GM18951 (cell line): Measurements from ENCODE around the gene KANSL2.

Experiments used
- POLR2A ChIP-seq: IDR thresholded peaks from 4 replicates; pipeline ENCODE4 v1.6.1; 2011; ENCODE audit warnings: mild to moderate bottlenecking; ENCODE audit not compliant: insufficient read length, insufficient read depth; ENCODE audit errors: extremely low read depth
- in situ Hi-C: fragments of 300-500 bp; cut with MboI; formaldehyde crosslinking; loops from one replicate; pipeline ENCODE4 v1.12.0; 2022; ENCODE audit warnings: low sequenced_read_pairs, mixed read lengths, inconsistent platforms; ENCODE audit not compliant: unreplicated experiment

Gene KANSL2

DNA sequence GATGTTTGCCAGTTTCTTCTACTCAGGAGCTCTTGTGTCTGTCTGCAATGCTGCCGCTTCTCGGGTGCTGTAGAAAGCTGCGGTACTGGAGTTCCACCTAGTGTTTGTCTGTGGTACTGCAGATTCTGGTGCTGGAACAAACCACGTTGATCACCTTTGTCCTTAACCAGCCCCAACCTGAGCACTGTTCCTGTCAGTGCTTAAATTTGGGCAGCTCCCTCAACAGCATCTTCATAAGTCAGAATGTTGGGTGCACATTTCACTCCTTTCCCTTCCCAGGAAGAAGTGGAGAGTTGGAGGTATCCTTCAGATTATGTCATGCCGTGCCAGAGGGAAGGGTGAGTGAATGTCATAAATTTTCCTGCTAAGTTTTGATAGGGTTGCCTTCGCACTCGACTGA, 63.5 kb downstream of the KANSL2 start:
- in situ Hi-C loops: loop anchor here (5.0 kb wide), 1 partner anchor 76 kb away; no protein-coding TSS in a partner anchor
- no peak for TF ChIP-seq POLR2A

DNA sequence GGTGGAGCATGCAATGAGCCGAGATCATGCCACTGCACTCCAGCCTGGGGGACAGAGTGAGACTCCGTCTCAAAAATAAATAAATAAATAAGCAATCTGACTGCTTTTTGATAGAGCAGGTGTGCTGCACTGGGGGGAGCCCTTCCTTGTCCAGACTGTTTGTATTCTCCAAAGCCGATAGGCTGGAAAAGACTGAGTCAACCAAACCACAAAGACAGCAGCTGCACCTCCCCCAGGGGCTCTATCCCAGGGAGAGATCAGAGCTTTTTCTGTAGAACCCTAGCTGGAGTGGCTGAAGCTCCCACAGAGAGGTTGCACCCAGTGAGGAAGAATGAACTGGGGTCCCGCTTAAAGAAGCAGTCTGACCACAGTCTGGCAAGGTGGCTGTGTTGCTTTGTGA, 66.4 kb downstream of the KANSL2 start:
- TF ChIP-seq POLR2A: no peak
- in situ Hi-C loops: loop anchor here (5.0 kb wide), 1 partner anchor 73 kb away; no protein-coding TSS in a partner anchor

DNA sequence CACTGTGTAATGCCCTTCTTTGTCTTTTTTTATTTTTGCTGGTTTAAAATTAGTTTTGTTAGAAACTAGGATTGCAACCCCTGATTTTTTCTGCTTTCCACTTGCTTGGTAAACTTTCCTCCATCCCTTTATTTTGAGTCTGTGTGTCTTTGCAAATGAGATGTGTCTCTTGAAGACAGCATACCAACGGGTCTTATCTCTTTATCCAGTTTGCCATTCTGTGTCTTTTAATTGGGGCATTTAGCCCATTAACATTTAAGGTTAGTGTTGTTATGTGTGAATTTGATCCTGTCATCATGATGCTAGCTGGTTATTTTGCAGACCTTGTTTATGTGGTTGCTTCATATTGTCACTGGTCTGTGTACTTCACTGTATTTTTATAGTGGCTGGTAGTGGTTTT, 68.7 kb downstream of the KANSL2 start:
- TF ChIP-seq POLR2A: no peak
- in situ Hi-C loops: no loop called here
